K562 (cell line): ENCODE results near the gene HSPA1L. TPM values are rescaled to one million over a fixed set of nuclear protein-coding genes. Genes with fewer than 3 reads are reported as not detected.

ENCODE experiments used
- BRF1 ChIP-seq: IDR thresholded peaks from 3 replicates; pipeline ENCODE4 v1.6.1; 2011; ENCODE audit warnings: borderline replicate concordance, mild to moderate bottlenecking; ENCODE audit not compliant: insufficient read length; ENCODE audit errors: extremely low read depth
- CHD1 ChIP-seq: fragments of 200-600 bp; sonication (generic); IDR thresholded peaks from one replicate; pipeline ENCODE4 v1.6.1; 2012; ENCODE audit warnings: mild to moderate bottlenecking, moderate library complexity, low read length, inconsistent platforms
- DEAF1 ChIP-seq: fragments of 450-650 bp; formaldehyde crosslinking; IDR thresholded peaks from 2 replicates; pipeline ENCODE4 v1.4.0; 2020; ENCODE audit warnings: mild to moderate bottlenecking, moderate library complexity
- ETS1 ChIP-seq: conservative IDR thresholded peaks from 2 replicates; pipeline ENCODE4 v1.6.1; 2011; ENCODE audit warnings: low read depth, mild to moderate bottlenecking, low read length; ENCODE audit not compliant: control insufficient read depth
- NR3C1 ChIP-seq: sonication (generic); formaldehyde crosslinking; IDR thresholded peaks from 2 replicates; pipeline ENCODE4 v1.8.1; 2022; ENCODE audit warnings: missing genetic modification reagents
- PHF20 ChIP-seq: fragments of 450-650 bp; IDR thresholded peaks from 2 replicates; pipeline ENCODE4 v1.6.1; 2018; ENCODE audit not compliant: partially characterized antibody
- RFX1 ChIP-seq: fragments of 450-650 bp; IDR thresholded peaks from 2 replicates; pipeline ENCODE4 v1.6.1; 2016; ENCODE audit warnings: mild to moderate bottlenecking, moderate library complexity
- SETDB1 ChIP-seq: IDR thresholded peaks from one replicate; pipeline ENCODE4 v1.6.1; 2012; ENCODE audit warnings: low read length, control low read depth, inconsistent platforms
- SRSF3 ChIP-seq: fragments of 200-400 bp; formaldehyde crosslinking; IDR thresholded peaks from 2 replicates; pipeline ENCODE4 v1.6.1; 2016; ENCODE audit warnings: mild to moderate bottlenecking, low read length, moderate library complexity; ENCODE audit not compliant: insufficient read depth
- polyA plus RNA-seq, 8 experiments: library from polyadenylated mRNA; depleted of rRNA in 4 of 8; stranded (reverse) in 5 of 8; unstranded in 3 of 8; fragments of >200 nt; fragmentation: Nextera tagmentation in 2 of 8; fragmentation: Illumina TruSeq in 1 of 8; extraction: Ambion mirVana in 2 of 8; extraction: Trizol in 1 of 8; gene quantifications; 2 replicates each; pipeline versions ENCODE4 v1.2.1 to v1.2.3, GENCODE V29; 2011 to 2014; ENCODE audit warnings: inconsistent platforms in 1 of 8, missing spikeins in 1 of 8
- total RNA-seq, 7 experiments: library from RNA; depleted of rRNA in 6 of 7; stranded (reverse); fragments of >200 nt in 6 of 7; fragmentation: Illumina TruSeq in 2 of 7; extraction: Trizol in 2 of 7; gene quantifications; 2 replicates each; pipeline versions ENCODE4 v1.2.1 to v1.2.3, GENCODE V29; 2011 to 2021; ENCODE audit warnings: low replicate concordance in 1 of 7
- TF ChIP-seq, protein P1 (sequence below): sonication (generic); formaldehyde crosslinking; IDR thresholded peaks from 2 replicates; pipeline ENCODE4 v1.8.0; 2022; ENCODE audit warnings: mild to moderate bottlenecking, low read depth, missing genetic modification reagents
- TF ChIP-seq, protein P2 (sequence below): fragments of 250-450 bp; sonication (Bioruptor Pico); IDR thresholded peaks from 2 replicates; pipeline ENCODE4 v1.4.0; 2020
- TF ChIP-seq, protein P3 (sequence below): sonication (generic); formaldehyde crosslinking; IDR thresholded peaks from 2 replicates; pipeline ENCODE4 v1.8.1; 2023; ENCODE audit warnings: mild to moderate bottlenecking, missing genetic modification reagents
- TF ChIP-seq, protein P4 (sequence below), 2 experiments: fragments of 450-650 bp in 1 of 2; sonication (generic) in 1 of 2; formaldehyde crosslinking in 1 of 2; IDR thresholded peaks in 1 of 2; conservative IDR thresholded peaks in 1 of 2; 2 replicates each; pipeline versions ENCODE4 v1.6.1 to v1.8.1; 2016 to 2023; ENCODE audit warnings: mild to moderate bottlenecking in 2 of 2, moderate library complexity in 2 of 2, inconsistent platforms in 1 of 2, missing genetic modification reagents in 1 of 2

Gene HSPA1L
- total and polyA plus RNA-seq, 9 of the 15 experiments (the other 6 are each of a cell fraction or from before 2014, with no cell fraction given), result 0.14 to 2.1 (median 1.3) TPM

DNA sequence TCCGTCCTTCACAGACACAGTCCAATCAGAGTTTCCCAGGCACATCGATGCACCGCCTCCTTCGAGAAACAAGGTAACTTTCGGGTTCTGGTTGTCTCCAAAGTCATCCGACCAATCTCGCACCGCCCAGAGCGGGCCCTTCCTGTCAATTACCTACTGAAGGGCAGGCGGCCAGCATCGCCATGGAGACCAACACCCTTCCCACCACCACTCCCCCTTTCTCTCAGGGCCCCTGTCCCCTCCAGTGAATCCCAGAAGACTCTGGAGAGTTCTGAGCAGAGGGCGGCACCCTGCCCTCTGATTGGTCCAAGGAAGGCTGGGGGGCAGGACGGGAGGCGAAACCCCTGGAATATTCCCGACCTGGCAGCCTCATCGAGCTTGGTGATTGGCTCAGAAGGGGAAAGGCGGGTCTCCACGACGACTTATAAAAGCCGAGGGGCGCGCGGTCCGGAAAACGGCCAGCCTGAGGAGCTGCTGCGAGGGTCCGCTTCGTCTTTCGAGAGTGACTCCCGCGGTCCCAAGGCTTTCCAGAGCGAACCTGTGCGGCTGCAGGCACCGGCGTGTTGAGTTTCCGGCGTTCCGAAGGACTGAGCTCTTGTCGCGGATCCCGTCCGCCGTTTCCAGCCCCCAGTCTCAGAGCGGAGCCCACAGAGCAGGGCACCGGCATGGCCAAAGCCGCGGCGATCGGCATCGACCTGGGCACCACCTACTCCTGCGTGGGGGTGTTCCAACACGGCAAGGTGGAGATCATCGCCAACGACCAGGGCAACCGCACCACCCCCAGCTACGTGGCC lies 12.4 kb upstream of the HSPA1L start, which contains the start of gene HSPA1B (continued):
- peak; percentile 15; the same call in 1 of the 2 replicates for TF ChIP-seq DEAF1 (CRISPR knock-in tag)
- TF ChIP-seq BRF1, result no peak
- TF ChIP-seq, protein P1, sequence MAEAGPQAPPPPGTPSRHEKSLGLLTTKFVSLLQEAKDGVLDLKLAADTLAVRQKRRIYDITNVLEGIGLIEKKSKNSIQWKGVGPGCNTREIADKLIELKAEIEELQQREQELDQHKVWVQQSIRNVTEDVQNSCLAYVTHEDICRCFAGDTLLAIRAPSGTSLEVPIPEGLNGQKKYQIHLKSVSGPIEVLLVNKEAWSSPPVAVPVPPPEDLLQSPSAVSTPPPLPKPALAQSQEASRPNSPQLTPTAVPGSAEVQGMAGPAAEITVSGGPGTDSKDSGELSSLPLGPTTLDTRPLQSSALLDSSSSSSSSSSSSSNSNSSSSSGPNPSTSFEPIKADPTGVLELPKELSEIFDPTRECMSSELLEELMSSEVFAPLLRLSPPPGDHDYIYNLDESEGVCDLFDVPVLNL, result peak; percentile 80; the same call in 1 of the 2 replicates
- TF ChIP-seq ETS1, result peak; percentile 95
- TF ChIP-seq SRSF3, result no peak
- TF ChIP-seq, protein P2, sequence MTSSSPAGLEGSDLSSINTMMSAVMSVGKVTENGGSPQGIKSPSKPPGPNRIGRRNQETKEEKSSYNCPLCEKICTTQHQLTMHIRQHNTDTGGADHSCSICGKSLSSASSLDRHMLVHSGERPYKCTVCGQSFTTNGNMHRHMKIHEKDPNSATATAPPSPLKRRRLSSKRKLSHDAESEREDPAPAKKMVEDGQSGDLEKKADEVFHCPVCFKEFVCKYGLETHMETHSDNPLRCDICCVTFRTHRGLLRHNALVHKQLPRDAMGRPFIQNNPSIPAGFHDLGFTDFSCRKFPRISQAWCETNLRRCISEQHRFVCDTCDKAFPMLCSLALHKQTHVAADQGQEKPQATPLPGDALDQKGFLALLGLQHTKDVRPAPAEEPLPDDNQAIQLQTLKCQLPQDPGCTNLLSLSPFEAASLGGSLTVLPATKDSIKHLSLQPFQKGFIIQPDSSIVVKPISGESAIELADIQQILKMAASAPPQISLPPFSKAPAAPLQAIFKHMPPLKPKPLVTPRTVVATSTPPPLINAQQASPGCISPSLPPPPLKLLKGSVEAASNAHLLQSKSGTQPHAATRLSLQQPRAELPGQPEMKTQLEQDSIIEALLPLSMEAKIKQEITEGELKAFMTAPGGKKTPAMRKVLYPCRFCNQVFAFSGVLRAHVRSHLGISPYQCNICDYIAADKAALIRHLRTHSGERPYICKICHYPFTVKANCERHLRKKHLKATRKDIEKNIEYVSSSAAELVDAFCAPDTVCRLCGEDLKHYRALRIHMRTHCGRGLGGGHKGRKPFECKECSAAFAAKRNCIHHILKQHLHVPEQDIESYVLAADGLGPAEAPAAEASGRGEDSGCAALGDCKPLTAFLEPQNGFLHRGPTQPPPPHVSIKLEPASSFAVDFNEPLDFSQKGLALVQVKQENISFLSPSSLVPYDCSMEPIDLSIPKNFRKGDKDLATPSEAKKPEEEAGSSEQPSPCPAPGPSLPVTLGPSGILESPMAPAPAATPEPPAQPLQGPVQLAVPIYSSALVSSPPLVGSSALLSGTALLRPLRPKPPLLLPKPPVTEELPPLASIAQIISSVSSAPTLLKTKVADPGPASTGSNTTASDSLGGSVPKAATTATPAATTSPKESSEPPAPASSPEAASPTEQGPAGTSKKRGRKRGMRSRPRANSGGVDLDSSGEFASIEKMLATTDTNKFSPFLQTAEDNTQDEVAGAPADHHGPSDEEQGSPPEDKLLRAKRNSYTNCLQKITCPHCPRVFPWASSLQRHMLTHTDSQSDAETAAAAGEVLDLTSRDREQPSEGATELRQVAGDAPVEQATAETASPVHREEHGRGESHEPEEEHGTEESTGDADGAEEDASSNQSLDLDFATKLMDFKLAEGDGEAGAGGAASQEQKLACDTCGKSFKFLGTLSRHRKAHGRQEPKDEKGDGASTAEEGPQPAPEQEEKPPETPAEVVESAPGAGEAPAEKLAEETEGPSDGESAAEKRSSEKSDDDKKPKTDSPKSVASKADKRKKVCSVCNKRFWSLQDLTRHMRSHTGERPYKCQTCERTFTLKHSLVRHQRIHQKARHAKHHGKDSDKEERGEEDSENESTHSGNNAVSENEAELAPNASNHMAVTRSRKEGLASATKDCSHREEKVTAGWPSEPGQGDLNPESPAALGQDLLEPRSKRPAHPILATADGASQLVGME, result peak; percentile 98
- TF ChIP-seq NR3C1 (CRISPR knock-in tag), result no peak
- TF ChIP-seq RFX1, result no peak
- TF ChIP-seq, protein P3, sequence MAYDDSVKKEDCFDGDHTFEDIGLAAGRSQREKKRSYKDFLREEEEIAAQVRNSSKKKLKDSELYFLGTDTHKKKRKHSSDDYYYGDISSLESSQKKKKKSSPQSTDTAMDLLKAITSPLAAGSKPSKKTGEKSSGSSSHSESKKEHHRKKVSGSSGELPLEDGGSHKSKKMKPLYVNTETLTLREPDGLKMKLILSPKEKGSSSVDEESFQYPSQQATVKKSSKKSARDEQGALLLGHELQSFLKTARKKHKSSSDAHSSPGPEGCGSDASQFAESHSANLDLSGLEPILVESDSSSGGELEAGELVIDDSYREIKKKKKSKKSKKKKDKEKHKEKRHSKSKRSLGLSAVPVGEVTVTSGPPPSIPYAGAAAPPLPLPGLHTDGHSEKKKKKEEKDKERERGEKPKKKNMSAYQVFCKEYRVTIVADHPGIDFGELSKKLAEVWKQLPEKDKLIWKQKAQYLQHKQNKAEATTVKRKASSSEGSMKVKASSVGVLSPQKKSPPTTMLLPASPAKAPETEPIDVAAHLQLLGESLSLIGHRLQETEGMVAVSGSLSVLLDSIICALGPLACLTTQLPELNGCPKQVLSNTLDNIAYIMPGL, result no peak
- TF ChIP-seq SETDB1, result no peak
- peak; percentile 86 for TF ChIP-seq CHD1
- TF ChIP-seq, protein P4, sequence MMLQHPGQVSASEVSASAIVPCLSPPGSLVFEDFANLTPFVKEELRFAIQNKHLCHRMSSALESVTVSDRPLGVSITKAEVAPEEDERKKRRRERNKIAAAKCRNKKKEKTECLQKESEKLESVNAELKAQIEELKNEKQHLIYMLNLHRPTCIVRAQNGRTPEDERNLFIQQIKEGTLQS (IDR thresholded peaks at IDR 0.05), result no peak
- TF ChIP-seq, protein P4 (CRISPR knock-in tag; conservative IDR thresholded peaks at IDR 0.05), result peak; percentile 93
- TF ChIP-seq PHF20, result no peak
